ENCODE results near the gene FAM3A.

DNA sequence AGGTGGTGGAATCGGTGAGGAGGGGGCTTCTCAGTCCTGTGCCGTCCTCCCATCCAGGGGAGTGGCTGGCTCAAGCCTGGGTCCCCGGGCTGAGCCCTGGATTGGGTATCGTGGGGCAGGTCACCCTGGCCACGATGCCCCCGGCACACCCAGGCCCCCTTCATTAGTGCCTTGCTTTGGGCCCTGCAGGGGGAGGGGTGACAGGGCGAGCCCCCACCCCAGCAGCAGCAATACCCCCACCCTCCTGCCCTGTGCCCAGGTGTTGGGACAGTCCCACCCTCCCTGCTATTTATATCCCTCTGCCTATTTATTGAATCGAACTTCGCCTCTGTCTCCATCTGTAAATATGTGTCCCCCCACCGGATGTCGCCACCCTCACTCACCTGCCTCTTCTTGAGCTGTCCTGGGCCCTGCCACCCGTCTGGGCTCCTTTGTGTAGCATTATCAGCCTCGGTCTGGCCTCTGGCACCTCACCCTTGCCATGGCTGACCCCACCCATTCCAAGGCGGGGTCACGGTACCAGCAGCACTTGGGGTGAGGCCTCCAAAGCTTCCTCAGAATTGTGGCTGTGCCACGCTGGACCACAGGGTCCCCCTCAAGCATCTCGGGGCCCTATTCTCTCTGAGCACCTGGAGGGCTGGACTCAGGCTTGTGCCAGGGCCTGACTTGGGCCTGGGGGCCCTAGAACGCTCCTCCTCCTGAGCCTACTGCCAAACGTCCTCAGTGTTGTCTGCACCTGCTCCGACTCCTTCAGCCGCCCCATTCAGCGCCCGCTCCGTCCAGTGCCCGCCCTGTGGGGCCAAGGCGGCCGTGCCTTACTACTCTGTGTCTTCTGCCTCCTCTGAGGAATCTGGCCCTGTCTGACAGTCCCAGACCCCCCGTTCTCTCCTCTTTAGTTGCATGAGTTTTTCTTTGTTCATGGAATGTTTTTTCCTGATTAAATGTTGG, 43.1 kb downstream of the FAM3A start:
- TF ChIP-seq, protein P1, sequence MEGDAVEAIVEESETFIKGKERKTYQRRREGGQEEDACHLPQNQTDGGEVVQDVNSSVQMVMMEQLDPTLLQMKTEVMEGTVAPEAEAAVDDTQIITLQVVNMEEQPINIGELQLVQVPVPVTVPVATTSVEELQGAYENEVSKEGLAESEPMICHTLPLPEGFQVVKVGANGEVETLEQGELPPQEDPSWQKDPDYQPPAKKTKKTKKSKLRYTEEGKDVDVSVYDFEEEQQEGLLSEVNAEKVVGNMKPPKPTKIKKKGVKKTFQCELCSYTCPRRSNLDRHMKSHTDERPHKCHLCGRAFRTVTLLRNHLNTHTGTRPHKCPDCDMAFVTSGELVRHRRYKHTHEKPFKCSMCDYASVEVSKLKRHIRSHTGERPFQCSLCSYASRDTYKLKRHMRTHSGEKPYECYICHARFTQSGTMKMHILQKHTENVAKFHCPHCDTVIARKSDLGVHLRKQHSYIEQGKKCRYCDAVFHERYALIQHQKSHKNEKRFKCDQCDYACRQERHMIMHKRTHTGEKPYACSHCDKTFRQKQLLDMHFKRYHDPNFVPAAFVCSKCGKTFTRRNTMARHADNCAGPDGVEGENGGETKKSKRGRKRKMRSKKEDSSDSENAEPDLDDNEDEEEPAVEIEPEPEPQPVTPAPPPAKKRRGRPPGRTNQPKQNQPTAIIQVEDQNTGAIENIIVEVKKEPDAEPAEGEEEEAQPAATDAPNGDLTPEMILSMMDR (conservative IDR thresholded peaks at IDR 0.05; ENCODE audit: low read depth, low read length): no peak
- TF ChIP-seq MAZ (IDR thresholded peaks at IDR 0.05; ENCODE audit: borderline replicate concordance, low read depth, low read length) (no peak), POLR2A (IDR thresholded peaks at IDR 0.05; ENCODE audit: low read depth, low read length) (no peak), CEBPB (IDR thresholded peaks at IDR 0.05; ENCODE audit: low read depth, low read length) (no peak), SMC3 (IDR thresholded peaks at IDR 0.05; ENCODE audit: low read depth, low read length) (no peak), BHLHE40 (IDR thresholded peaks at IDR 0.05; ENCODE audit: low read depth, low read length) (no peak), RFX5 (IDR thresholded peaks at IDR 0.05; ENCODE audit: low read depth, low read length) (no peak), MAFK (IDR thresholded peaks at IDR 0.05; ENCODE audit: low read depth, low read length) (no peak), RAD21 (IDR thresholded peaks at IDR 0.05; ENCODE audit: low read length) (no peak), MXI1 (IDR thresholded peaks at IDR 0.05; ENCODE audit: borderline replicate concordance, low read depth, low read length) (no peak), NFE2L2 (IDR thresholded peaks at IDR 0.05; ENCODE audit: low read depth, low read length) (no peak), CHD1 (IDR thresholded peaks at IDR 0.05; ENCODE audit: low read depth, low read length) (no peak)
- TF ChIP-seq, protein P2, sequence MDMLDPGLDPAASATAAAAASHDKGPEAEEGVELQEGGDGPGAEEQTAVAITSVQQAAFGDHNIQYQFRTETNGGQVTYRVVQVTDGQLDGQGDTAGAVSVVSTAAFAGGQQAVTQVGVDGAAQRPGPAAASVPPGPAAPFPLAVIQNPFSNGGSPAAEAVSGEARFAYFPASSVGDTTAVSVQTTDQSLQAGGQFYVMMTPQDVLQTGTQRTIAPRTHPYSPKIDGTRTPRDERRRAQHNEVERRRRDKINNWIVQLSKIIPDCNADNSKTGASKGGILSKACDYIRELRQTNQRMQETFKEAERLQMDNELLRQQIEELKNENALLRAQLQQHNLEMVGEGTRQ (IDR thresholded peaks at IDR 0.05; ENCODE audit: low read depth, low read length): no peak
